ENCODE data around the gene KIF26B.

GRCh38 chr1:245437369-245438062 lies 282.7 kb downstream of the KIF26B start:
- TF ChIP-seq CTCF (conservative IDR thresholded peaks at IDR 0.05; ENCODE audit: low read length), result no peak
- TF ChIP-seq EZH2phosphoT487 (IDR thresholded peaks at IDR 0.05; ENCODE audit: borderline replicate concordance), result no peak

Data from Loucy (cell line).